Fibroblast of skin of left biceps (primary cell): ENCODE data around the gene PDE4B.
A peak's percentile ranks its signal among the peaks of the same experiment; 100 is the strongest.

Source experiments
- DNase-seq, 2 experiments: peaks; one replicate each; pipeline ENCODE4 v3.0.0-alpha.2; 2013; ENCODE audit warnings: low read depth in 2 of 2

The PDE4B gene

DNA sequence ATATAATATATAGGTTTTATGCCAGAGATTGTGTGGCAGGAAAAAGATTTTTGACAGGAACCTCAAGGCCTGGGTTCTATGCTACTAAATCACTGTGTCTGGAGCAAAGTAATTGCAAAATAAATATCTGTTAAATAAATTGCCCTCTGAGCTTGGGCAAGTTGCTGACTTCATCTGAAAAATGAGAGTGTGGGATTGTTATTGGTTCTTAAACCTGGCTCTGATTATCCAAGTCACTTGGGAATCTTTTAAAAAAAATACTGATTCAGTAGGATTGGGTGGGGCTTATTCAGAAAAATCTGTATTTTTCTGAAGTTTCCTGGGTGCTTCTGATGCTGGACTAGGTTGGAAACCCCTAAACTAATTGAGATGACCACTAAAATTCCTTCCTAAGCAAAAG lies 567.1 kb downstream of the PDE4B start:
- no peak for DNase-seq

GRCh38 chr1:66360285-66360724 lies 567.6 kb downstream of the PDE4B start:
- DNase-seq: no peak

DNA sequence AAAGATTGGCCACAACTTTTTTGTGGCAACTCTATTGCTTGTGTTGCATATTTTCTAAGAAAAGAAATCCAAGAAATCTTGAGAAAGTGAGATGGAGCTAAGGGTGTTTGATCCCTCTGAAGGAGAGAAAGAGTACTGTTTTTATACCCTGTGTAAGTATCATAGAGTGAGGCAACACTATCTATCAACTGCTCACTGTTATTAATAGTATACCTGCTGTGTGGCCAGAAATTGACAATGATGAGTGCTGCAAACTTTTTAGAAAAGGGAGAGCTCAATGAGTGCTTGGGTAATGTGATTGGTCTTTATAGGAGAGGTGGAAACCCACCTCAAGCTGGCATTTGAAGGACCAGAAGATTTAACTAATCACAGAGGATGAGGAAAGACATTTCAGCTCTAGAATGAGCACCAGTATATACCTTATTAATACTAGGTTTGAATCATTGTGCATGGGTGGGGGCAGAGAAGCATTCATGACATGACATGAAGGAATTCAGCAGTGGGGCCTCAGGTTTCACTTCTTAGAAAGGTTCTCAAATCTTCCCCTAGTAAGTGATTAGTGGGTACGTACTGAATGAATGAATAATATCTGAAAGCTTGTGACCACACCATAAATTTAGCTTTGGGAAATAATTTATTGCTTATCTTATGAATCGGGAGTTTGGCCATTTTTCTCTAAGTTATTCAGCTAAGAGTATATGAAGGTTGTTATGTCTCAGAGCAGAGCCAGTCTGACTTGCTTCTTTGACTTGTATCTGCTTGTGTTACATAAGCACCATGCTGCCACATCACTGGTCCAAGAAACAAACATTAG lies 572.1 kb downstream of the PDE4B start:
- DNase-seq: peak; percentile 77 to 79

GRCh38 chr1:66365635-66366034 lies 572.9 kb downstream of the PDE4B start:
- no peak for DNase-seq

GRCh38 chr1:66366634-66367033 lies 573.9 kb downstream of the PDE4B start:
- DNase-seq: no peak

- DNase-seq: no peak
These were observed 574.7 kb downstream of the PDE4B start for GRCh38 chr1:66367369-66367768.

- DNase-seq: no peak
These were observed 575.6 kb downstream of the PDE4B start for GRCh38 chr1:66368261-66368660.

DNA sequence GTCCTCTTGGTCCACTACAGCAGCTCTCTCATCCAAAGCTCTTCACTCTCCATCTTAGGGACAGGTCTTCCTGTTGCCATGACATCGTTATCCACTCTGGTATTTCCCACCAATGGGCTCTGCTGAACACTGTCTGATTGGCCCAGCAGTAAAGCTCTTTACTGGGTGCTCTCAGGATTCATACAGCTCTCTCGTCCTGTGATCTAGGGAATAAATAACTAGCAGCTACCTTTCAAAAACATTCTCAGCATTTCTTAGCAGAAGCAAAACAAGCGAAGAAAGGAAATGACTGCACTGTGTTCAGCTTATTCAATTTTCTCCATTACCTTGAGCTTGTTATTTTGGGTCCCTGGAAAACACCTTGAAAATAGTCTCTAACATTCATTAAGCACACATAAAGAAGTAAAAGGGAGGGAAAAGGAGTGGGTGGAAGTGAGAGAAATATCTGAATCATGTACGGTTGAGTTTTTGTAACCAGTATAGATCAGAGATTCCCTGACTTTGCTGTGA lies 577.8 kb downstream of the PDE4B start:
- DNase-seq: no peak

- peak; percentile 54 for DNase-seq
These were observed 578.7 kb downstream of the PDE4B start for GRCh38 chr1:66371233-66372005.

DNA sequence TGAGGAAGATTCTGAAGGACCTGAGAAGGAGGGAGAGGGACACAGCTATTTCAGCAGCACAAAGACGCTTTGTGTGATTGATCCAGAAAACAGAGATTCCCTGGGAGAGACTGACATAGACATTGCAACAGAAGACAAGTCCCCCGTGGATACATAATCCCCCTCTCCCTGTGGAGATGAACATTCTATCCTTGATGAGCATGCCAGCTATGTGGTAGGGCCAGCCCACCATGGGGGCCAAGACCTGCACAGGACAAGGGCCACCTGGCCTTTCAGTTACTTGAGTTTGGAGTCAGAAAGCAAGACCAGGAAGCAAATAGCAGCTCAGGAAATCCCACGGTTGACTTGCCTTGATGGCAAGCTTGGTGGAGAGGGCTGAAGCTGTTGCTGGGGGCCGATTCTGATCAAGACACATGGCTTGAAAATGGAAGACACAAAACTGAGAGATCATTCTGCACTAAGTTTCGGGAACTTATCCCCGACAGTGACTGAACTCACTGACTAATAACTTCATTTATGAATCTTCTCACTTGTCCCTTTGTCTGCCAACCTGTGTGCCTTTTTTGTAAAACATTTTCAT lies 579.9 kb downstream of the PDE4B start:
- DNase-seq: no peak

- no peak for DNase-seq
These were observed 580.5 kb downstream of the PDE4B start for GRCh38 chr1:66373157-66373591.

DNA sequence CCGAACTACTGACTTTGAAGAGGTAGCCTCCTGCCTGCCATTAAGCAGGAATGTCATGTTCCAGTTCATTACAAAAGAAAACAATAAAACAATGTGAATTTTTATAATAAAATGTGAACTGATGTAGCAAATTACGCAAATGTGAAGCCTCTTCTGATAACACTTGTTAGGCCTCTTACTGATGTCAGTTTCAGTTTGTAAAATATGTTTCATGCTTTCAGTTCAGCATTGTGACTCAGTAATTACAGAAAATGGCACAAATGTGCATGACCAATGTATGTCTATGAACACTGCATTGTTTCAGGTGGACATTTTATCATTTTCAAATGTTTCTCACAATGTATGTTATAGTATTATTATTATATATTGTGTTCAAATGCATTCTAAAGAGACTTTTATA lies 581.5 kb downstream of the PDE4B start:
- no peak for DNase-seq

DNA sequence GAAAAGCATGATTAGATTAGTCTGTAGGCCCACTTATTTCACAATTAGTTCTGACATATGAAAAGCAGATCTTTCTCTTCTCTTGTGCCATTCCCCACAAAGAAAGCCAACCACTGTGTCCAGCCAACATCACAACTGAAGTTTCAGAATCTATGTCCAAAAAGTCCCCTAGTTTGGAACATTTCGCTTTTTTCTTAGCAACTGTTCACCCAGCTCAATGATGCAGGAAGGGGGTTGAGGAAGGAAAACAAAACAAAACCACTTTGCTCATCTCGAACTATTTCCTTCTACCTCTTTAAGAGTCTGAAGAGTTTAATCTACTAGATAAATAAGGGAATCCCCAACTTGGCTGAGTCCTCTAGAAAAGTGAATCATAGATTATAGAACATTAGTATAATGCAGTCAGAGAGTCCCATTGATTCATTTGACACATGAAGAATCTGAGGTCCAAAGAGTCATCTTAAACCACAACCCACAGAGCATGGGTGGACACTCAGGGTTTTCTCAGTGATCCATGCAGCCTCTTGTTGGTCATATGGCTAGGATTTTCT lies 581.9 kb downstream of the PDE4B start:
- DNase-seq: no peak

- no peak for DNase-seq
These were observed 582.4 kb downstream of the PDE4B start for GRCh38 chr1:66375125-66375524.

DNA sequence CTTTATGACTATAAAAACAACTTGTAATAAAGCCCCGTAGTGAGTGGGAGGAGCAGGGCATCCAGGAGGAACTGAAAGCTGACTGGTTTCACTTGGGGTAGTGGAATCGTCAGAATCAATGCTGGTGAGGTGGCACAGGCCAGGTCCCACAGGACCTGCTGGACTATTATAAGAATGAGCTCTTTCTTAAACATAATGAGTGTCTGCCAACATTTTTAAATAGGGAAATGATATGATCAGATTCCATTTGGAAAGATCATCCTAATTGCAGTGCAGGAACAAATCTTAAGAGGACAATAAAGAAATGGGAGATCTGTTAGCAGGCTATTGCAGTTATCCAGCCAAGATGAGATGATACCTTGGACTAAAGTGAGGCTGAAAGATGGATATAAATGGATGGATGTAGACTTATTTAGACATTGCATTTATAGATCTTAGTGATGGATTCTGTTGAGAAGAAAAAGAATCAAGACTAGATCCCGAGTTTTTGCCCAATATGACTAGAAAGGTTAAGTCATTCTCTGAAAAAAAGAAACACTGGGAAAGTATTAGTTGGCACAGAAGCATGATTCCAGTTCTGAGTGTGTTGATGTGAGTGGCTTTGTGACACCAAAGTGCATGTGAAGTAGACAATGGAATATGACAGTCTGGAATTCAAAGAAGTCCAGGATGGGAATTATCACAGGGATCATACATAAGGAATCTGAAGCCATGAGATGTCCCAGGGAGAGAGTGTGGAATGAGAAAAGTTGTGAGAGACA lies 587.9 kb downstream of the PDE4B start:
- DNase-seq: no peak

DNA sequence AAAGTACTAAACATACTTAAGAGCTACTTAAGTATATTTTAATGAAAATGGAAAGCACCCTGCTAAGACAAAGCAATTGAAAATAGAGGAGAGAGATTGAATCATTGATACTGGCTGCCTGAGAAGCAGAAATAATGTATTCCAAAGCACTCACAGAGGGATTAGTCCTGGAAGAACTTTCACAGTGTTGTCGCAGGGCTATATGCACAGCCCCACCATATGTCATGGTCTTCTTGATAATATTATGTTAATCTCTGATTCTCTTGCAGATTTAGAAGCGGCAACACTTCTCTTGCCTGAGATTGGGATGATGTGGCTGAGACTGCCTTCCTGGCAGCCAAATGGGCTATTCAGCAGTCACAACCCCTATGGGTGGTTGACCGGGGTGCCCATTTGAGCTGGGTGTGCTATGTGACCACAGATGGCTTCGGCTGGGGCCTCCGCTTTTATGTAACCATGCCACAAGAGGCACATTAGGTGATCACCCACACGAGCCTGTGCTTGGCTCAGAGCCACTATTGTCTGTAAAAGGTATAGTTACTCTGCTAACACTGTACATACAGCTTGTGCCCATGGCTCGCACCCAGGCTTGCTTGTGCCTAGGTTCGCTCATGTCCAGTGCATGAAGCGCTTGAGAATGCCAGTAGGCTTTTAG lies 589.1 kb downstream of the PDE4B start:
- no peak for DNase-seq

- no peak for DNase-seq
These were observed 590.5 kb downstream of the PDE4B start for GRCh38 chr1:66383168-66383567.

DNA sequence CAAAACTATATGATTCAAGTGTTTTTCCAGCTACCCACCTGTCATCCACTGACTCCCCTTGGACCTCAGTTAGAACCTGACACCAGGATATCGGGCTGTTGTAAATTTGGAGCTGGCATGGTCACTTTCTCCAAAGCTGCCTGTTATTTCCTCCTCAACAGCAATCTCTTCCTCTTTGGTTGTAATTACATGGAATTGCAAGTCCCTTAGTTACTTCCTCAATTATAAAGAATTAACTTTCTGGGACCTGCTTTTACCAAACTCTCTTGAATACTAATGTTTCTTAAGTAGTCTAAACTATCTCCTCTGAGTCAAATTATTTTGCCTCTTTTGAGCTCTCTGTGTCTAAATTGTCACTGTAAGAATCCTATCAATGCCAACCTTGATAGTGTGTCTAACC lies 590.9 kb downstream of the PDE4B start:
- DNase-seq: no peak

- no peak for DNase-seq
These were observed 591.7 kb downstream of the PDE4B start for GRCh38 chr1:66384258-66384921.

DNA sequence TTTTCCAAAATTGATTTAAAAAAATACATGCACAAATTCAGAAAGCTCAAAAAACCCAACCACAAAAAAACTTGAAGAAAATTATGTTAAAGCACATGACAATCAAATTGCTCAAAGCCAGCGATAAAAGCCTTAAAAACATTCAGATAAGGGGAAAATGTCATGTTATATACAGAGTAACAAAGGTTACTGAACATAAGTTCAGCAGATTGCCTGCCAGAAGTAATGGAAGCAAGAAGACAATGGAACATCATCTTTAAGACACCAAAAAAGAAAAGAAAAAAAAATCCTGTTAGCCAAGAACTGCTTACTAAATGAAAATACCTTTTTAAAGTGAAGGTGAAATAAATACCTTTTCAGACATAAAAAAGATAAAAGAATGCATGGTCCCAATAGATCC lies 594.0 kb downstream of the PDE4B start:
- no peak for DNase-seq
